Measurements from ENCODE around the gene KCTD18. TPM values are rescaled to one million over a fixed set of nuclear protein-coding genes. Genes with fewer than 3 reads are reported as not detected.
A peak's percentile ranks its signal among the peaks of the same experiment; 100 is the strongest.

The KCTD18 gene
- polyA plus RNA-seq (ENCODE audit: insufficient read length in 3 of 3), result 10 to 100 TPM; 14.2 to 17.0 (median 16.2) TPM
- long read RNA-seq, donor 1, partial matches to known transcripts, result 0 of 1 reads
- long read RNA-seq, donor 1, other reads (novel, unspliced or antisense), result 0 of 1 reads
- long read RNA-seq, donor 2, partial matches to known transcripts, result 5 of 10 reads
- long read RNA-seq, donor 2, other reads (novel, unspliced or antisense), result 0 of 10 reads
- long read RNA-seq, donor 3, partial matches to known transcripts, result 5 of 9 reads
- long read RNA-seq, donor 3, other reads (novel, unspliced or antisense), result 0 of 9 reads
- long read RNA-seq, donor 4, partial matches to known transcripts, result 0 of 4 reads
- long read RNA-seq, donor 4, other reads (novel, unspliced or antisense), result 0 of 4 reads
- long read RNA-seq, donor 5, partial matches to known transcripts, result 0 of 2 reads
- long read RNA-seq, donor 5, other reads (novel, unspliced or antisense), result 0 of 2 reads
- long read RNA-seq, donor 6, partial matches to known transcripts, result 37 of 41 reads
- long read RNA-seq, donor 6, other reads (novel, unspliced or antisense), result 0 of 41 reads
- long read RNA-seq, donor 7, partial matches to known transcripts, result 0 of 2 reads
- long read RNA-seq, donor 7, other reads (novel, unspliced or antisense), result 0 of 2 reads
- long read RNA-seq, donor 8, result 0 reads
- long read RNA-seq, donor 9, partial matches to known transcripts, result 0 of 2 reads
- long read RNA-seq, donor 9, other reads (novel, unspliced or antisense), result 0 of 2 reads
- long read RNA-seq, donor 10, partial matches to known transcripts, result 0 of 1 reads
- long read RNA-seq, donor 10, other reads (novel, unspliced or antisense), result 0 of 1 reads
- long read RNA-seq, donor 11, result 0 reads
- long read RNA-seq, donor 12, partial matches to known transcripts, result 25 of 40 reads
- long read RNA-seq, donor 12, other reads (novel, unspliced or antisense), result 14 of 40 reads
- long read RNA-seq, donor 13, partial matches to known transcripts, result 0 of 2 reads
- long read RNA-seq, donor 13, other reads (novel, unspliced or antisense), result 0 of 2 reads
- long read RNA-seq, donor 14, result 0 reads
- long read RNA-seq, donor 15, transcript KCTD18-202 (7 exons, 2,556 nt), result major isoform, 5 of 6 reads
- long read RNA-seq, donor 15, partial matches to known transcripts, result 0 of 6 reads
- long read RNA-seq, donor 15, other reads (novel, unspliced or antisense), result 0 of 6 reads
- long read RNA-seq, donor 16, partial matches to known transcripts, result 8 of 10 reads
- long read RNA-seq, donor 16, other reads (novel, unspliced or antisense), result 0 of 10 reads

DNA sequence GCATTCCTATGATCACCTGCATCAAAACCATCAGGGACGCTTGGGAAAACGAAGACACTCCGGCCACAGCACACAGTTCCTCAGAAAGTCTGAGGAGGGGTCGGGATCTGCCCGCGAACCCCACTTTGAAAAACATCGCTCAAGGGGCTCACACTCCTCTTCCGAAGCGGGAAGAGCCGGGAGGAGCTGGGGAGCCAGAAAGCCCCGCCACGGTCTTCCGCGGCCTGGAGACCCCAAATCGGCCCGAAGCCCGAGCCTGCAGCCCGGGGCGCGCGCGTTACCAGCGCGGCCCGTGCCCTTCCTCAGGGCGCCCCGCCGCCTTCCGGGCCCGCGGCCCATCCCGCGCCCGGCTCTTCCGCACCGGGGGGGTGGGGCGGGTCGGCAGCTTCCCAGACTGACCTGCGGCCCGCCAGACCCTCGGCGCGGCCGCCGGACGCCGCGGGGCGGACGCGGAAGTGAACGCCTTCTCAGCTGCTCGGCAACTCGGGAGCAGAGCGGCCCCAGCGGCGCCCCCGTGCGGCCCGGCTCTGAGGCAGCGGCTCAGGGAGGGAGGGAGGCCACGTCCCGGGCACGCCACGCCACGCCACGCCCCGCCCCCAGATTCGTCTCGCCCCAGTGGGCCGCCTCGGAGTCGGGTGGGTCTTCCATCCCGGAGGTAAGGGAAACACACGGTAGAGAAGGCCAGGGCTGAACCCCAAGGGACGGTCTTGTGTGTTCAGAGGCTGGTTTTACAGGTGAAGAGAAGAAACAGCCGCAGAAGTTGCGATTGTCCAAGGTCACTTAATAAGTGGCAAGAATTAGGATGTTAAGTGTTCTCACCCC lies at the start of gene KCTD18:
KCTD18 (minus strand) TSS at position 457 of the 822 bp plus-strand sequence. CDS start 3,052 bp downstream, outside the sequence.
- peak; percentile 86 for DNase-seq

DNA sequence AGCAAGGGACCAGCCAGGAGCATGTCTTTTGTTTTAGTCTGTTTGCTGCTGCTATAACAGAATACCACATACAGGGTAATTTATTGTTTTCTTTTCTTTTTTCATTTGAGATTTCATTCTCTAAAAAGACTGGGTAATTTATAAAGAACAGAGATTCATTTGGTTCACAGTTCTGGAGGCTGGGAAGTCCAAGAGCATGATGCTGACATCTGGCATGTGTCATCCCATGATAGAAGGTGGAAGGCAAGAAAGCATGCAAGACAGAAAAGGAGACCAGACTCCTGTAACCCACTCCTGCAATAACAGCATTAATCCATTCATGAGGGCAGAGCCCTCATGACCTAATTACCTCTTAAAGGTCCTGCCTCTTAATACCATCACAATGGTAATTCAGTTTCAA lies 30.9 kb upstream of the KCTD18 start:
- DNase-seq, result no peak

DNA sequence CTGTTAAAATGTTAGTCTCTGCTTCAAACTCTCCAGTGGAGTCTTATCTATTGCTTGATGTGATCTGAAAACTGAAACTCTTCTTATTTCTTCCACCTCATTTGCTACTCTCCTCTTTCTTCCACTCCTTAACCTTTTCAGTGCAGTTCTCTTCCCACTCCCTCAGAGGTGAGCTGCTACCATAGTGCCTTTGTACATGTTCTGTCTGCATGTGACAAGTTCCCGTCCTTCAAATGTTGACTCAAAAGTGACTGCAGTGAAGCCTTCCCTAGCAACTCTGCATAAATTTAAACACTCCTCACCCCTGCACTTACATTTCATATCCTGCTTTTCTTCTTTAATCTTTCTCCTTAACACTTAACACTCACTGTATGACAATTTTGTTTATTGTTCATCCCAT lies 28.3 kb upstream of the KCTD18 start:
- DNase-seq, result no peak

DNA sequence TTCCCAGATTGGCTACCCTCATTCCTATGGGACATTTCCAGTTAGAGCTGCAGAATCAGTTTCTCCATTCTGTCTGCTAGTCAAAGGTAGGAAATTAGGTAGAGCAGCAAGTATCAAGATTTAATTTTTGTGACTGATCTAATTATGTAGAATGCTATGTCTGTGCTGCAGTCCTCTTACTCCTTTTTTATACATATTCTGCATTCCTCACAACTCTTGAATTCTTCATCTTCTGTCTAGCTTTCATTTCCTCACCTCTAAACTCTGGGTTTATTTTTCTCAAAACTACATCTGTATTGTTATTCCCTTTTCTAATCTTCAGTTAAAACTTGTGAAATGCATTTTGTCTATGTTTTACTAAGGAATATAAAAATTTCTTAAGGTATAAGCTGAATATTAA lies 24.7 kb upstream of the KCTD18 start:
- no peak for DNase-seq

DNA sequence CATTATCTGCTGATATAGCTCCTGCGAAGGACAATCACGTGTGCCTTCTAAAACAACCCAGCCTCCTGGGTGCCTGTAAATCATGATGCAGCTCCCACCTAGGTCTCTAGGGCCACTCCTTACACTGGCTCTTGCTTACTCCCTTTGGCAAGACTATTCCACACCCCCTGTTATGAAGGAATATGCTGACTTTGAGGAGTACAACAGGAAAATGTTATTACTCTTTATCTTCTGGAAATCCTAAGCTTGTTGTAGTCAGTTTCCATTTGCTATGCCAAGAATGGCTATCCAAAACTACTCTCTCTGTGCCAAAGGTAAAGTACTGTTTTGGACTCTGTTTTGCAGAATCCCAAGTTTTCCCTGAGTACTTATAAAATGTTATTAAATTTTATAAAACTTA lies 23.9 kb upstream of the KCTD18 start:
- DNase-seq, result no peak

DNA sequence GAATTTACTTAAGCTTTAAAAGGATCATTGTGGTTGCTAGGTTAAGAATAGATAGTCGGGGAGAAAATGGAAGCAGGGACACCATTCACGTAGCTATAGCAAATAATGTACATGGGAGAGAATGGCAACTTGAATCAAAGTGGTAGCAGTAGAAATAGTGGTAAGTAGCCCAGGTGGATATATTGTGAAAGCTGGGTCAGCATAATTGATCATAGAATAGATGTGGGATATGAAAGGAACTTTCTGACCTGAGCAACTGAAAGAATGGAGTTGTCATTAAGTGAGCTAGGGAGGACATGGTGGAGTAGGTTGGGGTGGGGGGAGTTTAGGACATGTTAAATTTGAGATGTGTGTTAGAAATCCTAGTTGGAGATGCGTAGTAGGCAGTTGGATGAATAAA lies 18.4 kb upstream of the KCTD18 start:
- DNase-seq, result no peak

DNA sequence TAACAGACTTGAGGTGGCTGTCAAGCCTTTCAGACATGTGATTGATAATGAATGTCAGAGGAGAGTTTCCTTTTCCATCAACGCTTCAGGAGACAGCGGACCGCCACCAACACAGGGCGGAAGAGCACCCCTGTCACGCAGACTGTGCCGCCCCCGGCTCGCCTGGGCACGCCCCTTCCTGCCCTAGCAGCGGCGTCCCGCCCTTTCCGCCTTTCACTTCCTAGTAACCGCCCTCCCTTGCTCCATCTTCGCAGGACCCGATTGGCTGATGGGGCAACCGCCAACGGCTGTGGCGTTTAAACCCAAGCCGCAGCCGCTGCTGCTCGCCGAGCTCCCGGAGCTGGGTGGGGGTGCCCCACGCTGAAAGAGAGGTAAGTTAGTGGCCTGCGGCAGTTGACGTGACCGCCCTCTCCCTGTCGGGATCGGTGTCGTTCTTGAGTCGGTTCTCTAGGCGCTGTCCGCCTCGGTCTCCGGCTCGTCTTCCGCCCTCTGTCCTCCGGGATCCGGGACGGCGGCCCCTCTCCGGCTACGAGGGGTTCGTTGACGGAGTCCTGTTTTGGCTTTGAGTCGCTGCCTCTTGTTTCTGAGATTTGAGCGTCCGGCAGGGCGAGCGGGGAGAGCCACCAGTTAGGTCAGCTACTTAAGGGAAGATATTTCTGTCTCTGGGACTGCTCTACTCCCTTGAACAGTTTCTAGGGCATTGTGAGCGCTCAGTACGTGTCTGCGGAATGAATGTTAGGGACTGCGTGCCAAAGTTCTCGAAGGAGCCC lies 16.2 kb upstream of the KCTD18 start, which contains the start of gene SGO2:
SGO2 (plus strand) TSS at position 326 of the 770 bp plus-strand sequence. CDS start 6,769 bp downstream, outside the sequence.
- DNase-seq, result peak; percentile 92

DNA sequence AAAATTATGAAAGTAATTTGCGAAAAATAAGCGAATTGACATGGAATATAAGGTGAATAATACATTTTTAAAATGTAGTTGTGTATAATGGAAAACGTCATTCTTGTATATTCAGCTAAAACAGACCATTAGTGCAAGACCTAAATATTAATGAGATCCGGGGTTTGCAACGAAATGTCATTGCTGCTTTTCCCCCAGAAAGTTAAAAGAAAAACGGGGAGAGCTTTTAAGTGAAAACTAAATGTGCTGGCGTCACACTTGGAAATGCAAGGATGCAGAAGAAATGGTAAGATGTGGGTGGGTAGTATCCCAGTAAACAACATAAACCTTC lies 15.6 kb upstream of the KCTD18 start:
- peak; percentile 10 for DNase-seq

DNA sequence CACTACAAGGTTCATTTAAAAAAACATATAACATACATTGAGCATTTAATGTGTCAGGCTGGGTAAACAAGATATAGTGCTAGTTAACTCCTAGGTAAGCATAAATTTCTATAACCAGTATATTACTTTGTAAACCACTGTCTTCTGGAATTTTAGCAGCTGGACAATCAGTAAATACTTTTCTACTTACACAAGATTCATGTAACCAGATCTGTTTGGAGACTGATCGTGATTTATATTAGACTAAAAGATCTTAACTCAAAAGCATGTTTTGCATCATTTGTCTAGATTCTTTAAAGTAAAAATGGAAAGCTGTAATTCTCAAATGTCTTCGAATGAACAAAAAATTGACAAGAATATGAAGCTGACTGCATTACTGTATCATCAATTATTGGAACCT lies 15.2 kb upstream of the KCTD18 start:
- DNase-seq, result no peak

DNA sequence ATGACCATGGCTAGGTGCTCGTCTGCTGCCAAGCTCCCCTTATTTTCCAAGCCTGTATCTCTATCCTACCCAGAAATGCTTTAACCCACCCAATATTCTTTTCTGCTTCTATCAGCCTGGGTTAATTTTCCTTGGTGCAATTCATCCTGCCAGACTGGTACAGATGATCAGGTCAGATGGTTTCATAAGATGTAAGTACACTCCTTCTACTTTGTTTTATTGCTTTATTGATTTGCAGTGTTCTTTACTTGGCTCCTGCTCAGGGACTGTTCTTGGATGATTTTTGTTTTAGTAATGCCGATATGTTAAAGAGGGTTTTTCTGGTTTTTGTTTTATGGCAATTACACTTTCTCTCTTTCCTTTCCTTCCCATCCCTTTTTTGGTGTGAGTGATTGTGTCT lies 13.7 kb upstream of the KCTD18 start:
- no peak for DNase-seq

DNA sequence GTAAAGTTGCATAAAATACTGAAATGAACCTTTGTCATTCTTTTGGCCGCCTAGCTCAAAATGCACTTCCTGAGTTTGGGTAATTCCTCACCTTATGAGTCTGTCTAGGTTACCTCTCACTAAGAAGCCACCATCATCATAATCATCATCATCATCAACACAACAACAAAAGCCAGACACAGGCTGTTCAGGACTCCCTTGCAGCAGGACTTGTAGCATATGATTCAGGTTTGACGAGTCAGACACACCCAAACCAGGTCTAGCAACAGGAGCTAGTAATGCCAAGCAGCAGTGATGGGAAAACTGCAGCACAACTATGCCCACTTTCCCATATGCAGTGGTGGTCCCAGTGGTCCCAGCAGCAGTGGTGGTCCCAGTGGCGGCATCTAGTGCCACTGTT lies 13.3 kb upstream of the KCTD18 start:
- no peak for DNase-seq

DNA sequence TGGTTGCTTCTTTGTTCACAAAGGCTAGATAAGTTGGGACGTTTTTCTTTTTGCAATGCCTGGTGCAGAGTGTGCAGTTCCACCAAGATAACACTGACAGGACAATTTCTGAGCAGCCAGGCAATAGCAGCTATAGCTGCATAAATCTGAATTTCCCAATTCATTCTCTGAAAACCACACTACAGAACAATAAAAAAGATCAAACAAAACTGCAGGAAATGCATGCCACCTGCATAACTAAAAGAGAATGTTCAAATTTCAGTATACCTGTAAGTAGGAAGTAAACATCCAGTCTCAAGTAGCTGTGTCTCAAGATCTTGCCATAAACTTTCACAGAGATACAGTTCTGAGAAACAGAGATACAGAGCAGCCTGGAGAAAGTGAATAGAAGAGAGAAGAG lies 5.3 kb upstream of the KCTD18 start:
- DNase-seq, result no peak

DNA sequence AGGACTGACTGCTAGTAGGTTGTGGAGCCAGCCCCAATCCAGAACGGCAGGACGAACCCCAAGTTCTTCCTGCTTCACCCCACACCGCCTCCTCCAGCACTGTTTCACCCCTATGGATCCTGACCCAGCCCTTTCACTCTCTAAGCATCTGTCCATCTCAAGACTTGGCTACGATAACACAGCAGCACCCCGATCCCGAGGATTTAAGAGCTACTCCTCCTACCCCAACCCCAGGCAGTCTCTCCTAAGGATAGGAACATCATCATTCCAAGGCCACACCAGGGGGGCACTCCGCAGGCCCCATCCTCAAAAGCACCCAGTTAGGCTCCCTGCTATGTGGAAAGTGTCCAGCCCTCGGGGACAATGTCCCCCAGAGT lies 645 bp downstream of the KCTD18 start:
- DNase-seq, result no peak

DNA sequence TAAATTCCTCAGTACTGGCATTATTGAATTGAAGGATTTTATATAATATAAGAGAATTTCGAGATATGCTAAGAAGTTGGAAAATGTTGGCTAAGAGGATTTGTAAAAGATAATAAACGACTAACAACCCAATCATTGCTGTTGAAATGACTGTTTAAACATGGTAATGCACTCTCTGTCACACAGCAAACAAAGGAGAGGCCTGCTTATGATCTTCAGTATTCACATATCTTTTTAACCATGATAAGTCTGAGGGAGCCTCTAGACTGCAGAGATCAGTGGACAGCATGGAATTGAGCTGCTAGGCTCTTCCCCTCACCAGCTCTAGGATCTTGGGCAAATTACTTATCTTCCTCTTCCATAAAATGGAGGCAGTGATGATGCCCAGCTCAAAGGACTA lies 2.7 kb downstream of the KCTD18 start:
- no peak for DNase-seq

DNA sequence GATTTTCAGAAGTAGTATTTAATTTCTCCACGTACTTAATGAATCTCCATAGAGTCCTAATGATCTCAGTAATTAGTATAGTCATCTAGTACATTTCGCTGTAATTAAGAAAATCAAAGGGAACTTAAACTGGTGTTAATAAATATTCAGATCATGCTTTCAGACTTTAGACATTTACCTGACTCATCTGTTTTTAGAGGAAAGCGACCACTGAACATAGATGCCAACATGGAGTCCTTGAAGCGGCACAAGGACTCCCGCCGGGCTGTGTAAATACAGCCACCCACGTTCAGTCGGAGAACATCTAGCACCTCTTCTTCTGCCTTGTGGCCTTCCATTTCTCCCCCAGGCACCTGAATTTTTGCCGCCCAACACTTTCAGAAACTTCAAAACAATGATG lies 3.2 kb downstream of the KCTD18 start:
- DNase-seq, result no peak

DNA sequence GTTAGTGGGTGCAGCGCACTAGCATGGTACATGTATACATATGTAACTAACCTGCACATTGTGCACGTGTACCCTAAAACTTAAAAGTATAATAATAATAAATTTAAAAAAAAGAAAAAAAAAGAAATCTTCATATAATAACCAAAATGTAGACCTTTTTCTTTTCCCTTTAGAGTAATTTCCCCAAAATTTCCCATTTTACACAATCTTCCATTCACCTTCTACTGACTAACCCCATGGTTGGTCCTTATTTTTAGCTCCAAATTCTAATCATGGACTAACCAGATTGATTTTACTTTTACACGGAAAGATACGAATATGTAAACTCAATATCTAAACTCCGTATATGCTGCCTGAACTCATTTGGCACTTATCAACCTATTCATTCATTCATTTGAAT lies 7.7 kb downstream of the KCTD18 start:
- DNase-seq, result no peak

DNA sequence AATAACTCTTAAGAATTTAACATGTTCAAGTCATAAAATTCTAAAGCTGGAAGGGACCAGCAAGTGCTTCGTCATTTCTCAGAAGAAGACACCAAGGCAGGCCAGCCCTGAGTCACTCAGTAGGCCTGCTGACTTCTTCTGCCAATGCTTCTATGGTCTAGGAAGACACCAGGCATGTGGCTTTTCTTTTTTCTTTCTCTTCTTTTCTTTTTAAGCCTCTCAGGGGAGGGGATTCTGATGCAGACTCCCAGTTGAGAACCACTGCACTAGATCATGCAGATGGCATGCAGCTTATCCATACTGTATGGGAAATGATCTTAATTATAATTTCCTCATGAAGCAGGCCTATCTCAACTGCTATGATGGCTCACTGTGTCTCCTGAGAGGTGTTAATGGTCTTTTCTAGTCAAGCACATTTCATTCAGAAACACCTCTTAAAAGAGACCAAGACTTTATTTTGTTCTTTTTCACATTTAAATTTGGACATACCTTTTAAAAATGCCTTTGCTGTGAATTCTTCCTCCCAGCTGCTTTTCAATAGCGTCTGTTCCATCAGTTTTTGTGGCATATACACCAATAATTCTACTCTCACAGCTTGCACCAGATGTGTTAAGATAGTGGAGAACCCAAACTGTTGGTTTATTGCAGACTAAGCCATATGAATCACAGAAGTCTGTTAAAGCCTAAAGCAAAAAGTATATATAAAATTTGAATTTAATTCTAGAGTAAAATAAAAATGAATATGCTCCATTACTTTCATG lies 11.3 kb downstream of the KCTD18 start:
- no peak for DNase-seq

DNA sequence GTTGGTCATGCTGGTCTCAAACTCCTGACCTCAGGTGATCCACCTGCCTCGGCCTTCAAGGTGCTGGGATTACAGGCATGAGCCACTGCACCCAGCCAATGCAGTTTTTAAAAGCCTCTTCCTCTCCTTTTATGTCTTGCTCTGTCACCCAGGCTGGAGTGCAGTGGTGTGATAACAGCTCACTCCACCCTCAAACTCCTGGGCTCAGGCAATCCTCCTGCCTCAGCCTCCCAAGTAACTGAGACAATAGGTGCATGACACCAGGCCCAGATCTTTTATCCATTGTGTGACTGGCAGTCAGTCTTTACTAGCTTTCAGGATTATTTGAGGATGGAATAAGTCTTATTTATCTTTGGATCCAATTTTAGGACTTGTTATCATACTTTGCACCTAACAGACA lies 13.2 kb downstream of the KCTD18 start:
- DNase-seq, result no peak

DNA sequence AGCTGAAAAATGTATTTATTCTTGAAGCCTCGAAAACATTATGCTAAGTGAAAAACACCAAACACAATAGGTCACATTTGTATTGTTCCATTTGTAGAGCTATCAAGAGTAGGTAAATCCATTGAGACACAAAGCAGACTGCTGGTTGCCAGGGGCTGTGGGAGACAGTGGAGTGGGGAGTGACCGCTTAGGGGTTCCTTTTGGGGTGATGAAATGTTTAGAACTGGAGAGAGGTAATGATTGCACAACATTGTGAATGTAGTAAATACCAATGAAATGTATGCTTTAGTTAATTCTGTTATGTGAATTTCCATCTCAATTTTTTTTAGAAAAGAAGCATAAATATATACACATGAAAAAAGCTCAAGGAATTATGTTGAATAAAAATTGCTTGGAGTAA lies 15.8 kb downstream of the KCTD18 start:
- DNase-seq, result no peak

DNA sequence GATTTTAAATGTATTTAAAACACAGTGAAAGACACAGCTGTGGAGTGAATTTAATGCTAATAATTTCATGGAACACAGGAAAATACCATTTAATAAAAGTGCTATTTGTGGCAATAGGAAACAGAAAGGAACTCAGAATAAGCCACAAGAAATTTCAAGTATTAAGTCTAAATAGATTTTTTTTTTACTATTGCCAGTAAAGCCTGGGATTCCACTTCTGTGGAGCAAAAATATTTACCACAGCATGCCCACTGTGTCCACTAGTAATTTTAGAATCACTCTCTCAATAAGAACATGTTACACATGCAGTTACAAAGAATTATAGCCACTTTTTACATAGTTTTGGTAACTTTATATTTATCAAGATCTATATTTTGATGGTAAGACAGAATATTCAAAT lies 17.2 kb downstream of the KCTD18 start:
- DNase-seq, result no peak
